WTC11 (cell line): ENCODE data around the gene CAPN14. TPM values are rescaled to one million over a fixed set of nuclear protein-coding genes. Genes with fewer than 3 reads are reported as not detected.

Experiments used
- ATAC-seq: fragments of 200-7000 bp; cut with Tn5 transposase; 2 replicates; pipeline ENCODE4 v1.10.0; 2021; ENCODE audit warnings: mild to moderate bottlenecking, moderate library complexity
- CTCF ChIA-PET: fragments of 300-600 bp; sonication (Branson Sonifier 250); formaldehyde crosslinking; loops from one replicate; lab custom pipeline; 2021; ENCODE audit warnings: antibody characterized with exemption; lab: Charles Lee
- POLR2A ChIA-PET: fragments of 350-600 bp; sonication (Branson Sonifier 250); formaldehyde crosslinking; loops from one replicate; lab custom pipeline; 2021; ENCODE audit warnings: antibody characterized with exemption; lab: Charles Lee
- DNase-seq: peaks from one replicate; pipeline ENCODE4 v3.0.0; 2021; ENCODE audit warnings: low spot score
- H3K27ac Mint-ChIP-seq: 2 replicates; pipeline ENCODE4 v1.8.0; 2021; ENCODE audit warnings: mixed read lengths
- H3K27me3 Mint-ChIP-seq: 2 replicates; pipeline ENCODE4 v1.8.0; 2021; ENCODE audit warnings: low read depth, mild to moderate bottlenecking, moderate library complexity, mixed read lengths
- H3K36me3 Mint-ChIP-seq: 2 replicates; pipeline ENCODE4 v1.8.0; 2021; ENCODE audit warnings: mixed read lengths
- H3K4me1 Mint-ChIP-seq: 2 replicates; pipeline ENCODE4 v1.8.0; 2022; ENCODE audit warnings: mixed read lengths
- H3K4me3 Mint-ChIP-seq: 2 replicates; pipeline ENCODE4 v1.8.0; 2021; ENCODE audit warnings: mild to moderate bottlenecking, moderate library complexity, mixed read lengths
- H3K9me3 Mint-ChIP-seq: 2 replicates; pipeline ENCODE4 v1.8.0; 2021; ENCODE audit warnings: mixed read lengths
- AFF4 ChIP-seq: sonication (generic); formaldehyde crosslinking; IDR thresholded peaks from 2 replicates; pipeline ENCODE4 v1.8.1; 2023; ENCODE audit warnings: mild to moderate bottlenecking, missing genetic modification reagents, borderline replicate concordance
- ATF3 ChIP-seq: sonication (generic); formaldehyde crosslinking; conservative IDR thresholded peaks from 2 replicates; pipeline ENCODE4 v1.8.1; 2022; ENCODE audit warnings: mild to moderate bottlenecking, missing genetic modification reagents
- ATF6 ChIP-seq: sonication (generic); formaldehyde crosslinking; IDR thresholded peaks from 2 replicates; pipeline ENCODE4 v1.8.1; 2023; ENCODE audit warnings: mild to moderate bottlenecking, missing genetic modification reagents
- E2F5 ChIP-seq: sonication (generic); formaldehyde crosslinking; IDR thresholded peaks from 2 replicates; pipeline ENCODE4 v1.8.1; 2022; ENCODE audit warnings: mild to moderate bottlenecking, moderate library complexity, missing genetic modification reagents
- HMGXB4 ChIP-seq: sonication (generic); formaldehyde crosslinking; IDR thresholded peaks from 2 replicates; pipeline ENCODE4 v1.8.1; 2023; ENCODE audit warnings: mild to moderate bottlenecking, moderate library complexity, missing genetic modification reagents
- IRF1 ChIP-seq: sonication (generic); formaldehyde crosslinking; IDR thresholded peaks from 2 replicates; pipeline ENCODE4 v1.8.0; 2023; ENCODE audit warnings: missing genetic modification reagents
- MLX ChIP-seq: sonication (generic); formaldehyde crosslinking; IDR thresholded peaks from 2 replicates; pipeline ENCODE4 v1.8.1; 2023; ENCODE audit warnings: mild to moderate bottlenecking, missing genetic modification reagents, moderate library complexity
- MYBL2 ChIP-seq: sonication (generic); formaldehyde crosslinking; IDR thresholded peaks from 2 replicates; pipeline ENCODE4 v1.8.1; 2023; ENCODE audit warnings: mild to moderate bottlenecking, moderate library complexity, missing genetic modification reagents
- NR2C2 ChIP-seq: sonication (generic); formaldehyde crosslinking; IDR thresholded peaks from 2 replicates; pipeline ENCODE4 v1.8.0; 2022; ENCODE audit warnings: mild to moderate bottlenecking, missing genetic modification reagents
- OVOL2 ChIP-seq: fragments of 250-450 bp; sonication (Bioruptor Pico); IDR thresholded peaks from 2 replicates; pipeline ENCODE4 v1.9.0; 2021; ENCODE audit warnings: mild to moderate bottlenecking, borderline replicate concordance
- ZNF121 ChIP-seq: sonication (generic); formaldehyde crosslinking; IDR thresholded peaks from 2 replicates; pipeline ENCODE4 v1.8.0; 2023; ENCODE audit warnings: missing genetic modification reagents
- ZNF423 ChIP-seq: fragments of 250-450 bp; sonication (Bioruptor Pico); IDR thresholded peaks from 2 replicates; pipeline ENCODE4 v2.1.2; 2022; ENCODE audit warnings: mild to moderate bottlenecking, moderate library complexity
- total RNA-seq: library from RNA; stranded (reverse); gene quantifications from 3 replicates; pipeline ENCODE4 v1.2.3, GENCODE V29; 2021
- TF ChIP-seq, protein P1 (sequence below): fragments of 250-450 bp; sonication (Bioruptor Pico); IDR thresholded peaks from 2 replicates; pipeline ENCODE4 v1.8.0; 2021; ENCODE audit warnings: mild to moderate bottlenecking
- TF ChIP-seq, protein P2 (sequence below): sonication (generic); formaldehyde crosslinking; IDR thresholded peaks from 2 replicates; pipeline ENCODE4 v1.8.1; 2022; ENCODE audit warnings: low read depth, missing genetic modification reagents, borderline replicate concordance
- TF ChIP-seq, protein P3 (sequence below): sonication (generic); formaldehyde crosslinking; IDR thresholded peaks from 2 replicates; pipeline ENCODE4 v1.8.0; 2022; ENCODE audit warnings: mild to moderate bottlenecking, missing genetic modification reagents
- TF ChIP-seq, protein P4 (sequence below): fragments of 250-450 bp; sonication (Bioruptor Pico); IDR thresholded peaks from 2 replicates; pipeline ENCODE4 v1.9.0; 2021; ENCODE audit warnings: moderate library complexity, mild to moderate bottlenecking, inconsistent platforms, borderline replicate concordance
- TF ChIP-seq, protein P5 (sequence below): sonication (generic); formaldehyde crosslinking; IDR thresholded peaks from 2 replicates; pipeline ENCODE4 v1.8.0; 2022; ENCODE audit warnings: mild to moderate bottlenecking, missing genetic modification reagents

The CAPN14 gene
- total RNA-seq, 1 experiment from 2014 or later: 0.11 TPM

- Mint-ChIP-seq H3K4me1 (peaks cover 6% of the 10 kb centered on the region), H3K4me3 (no peak overlapping the region), H3K9me3 (no peaks in the 10 kb centered on the region), H3K27me3 (no peaks in the 10 kb centered on the region), H3K36me3 (no peaks in the 10 kb centered on the region), H3K27ac (no peak overlapping the region)
- ChIA-PET CTCF (no interaction called here), POLR2A (no interaction called here)
- no peak for DNase-seq
- no peak for ATAC-seq
- TF ChIP-seq MYBL2 (no peak), ATF6 (CRISPR knock-in tag) (no peak), E2F5 (CRISPR knock-in tag) (no peak), ZNF121 (CRISPR knock-in tag) (no peak), NR2C2 (CRISPR knock-in tag) (no peak), MLX (CRISPR knock-in tag) (no peak)
- TF ChIP-seq, protein P1, sequence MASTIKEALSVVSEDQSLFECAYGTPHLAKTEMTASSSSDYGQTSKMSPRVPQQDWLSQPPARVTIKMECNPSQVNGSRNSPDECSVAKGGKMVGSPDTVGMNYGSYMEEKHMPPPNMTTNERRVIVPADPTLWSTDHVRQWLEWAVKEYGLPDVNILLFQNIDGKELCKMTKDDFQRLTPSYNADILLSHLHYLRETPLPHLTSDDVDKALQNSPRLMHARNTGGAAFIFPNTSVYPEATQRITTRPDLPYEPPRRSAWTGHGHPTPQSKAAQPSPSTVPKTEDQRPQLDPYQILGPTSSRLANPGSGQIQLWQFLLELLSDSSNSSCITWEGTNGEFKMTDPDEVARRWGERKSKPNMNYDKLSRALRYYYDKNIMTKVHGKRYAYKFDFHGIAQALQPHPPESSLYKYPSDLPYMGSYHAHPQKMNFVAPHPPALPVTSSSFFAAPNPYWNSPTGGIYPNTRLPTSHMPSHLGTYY: no peak
These were observed 6.4 kb upstream of the CAPN14 start for GRCh38 chr2:31223749-31224148.

DNA sequence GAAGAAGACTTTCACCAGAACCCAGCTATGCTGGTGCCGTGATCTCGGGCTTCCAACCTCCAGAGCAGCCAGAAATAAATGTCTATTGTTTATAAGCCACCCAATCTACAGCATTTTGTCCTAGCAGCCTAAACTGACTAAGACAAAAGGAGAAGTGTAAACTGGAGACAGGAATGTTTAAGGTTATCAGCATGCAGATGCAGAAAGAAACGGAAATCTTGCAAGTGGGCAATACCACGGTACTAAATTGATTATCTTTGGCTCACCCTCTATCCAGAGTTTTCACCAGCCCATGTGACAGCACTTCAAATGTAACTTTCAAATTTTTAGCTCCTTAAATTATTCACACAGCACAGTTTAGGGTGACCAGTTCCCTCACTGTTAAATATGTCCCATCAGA lies 5.7 kb upstream of the CAPN14 start:
- Mint-ChIP-seq H3K9me3 (no peaks in the 10 kb centered on the region), H3K4me1 (peaks cover 6% of the 10 kb centered on the region), H3K27ac (no peak overlapping the region), H3K36me3 (no peaks in the 10 kb centered on the region), H3K27me3 (no peaks in the 10 kb centered on the region), H3K4me3 (no peak overlapping the region)
- ChIA-PET POLR2A (no interaction called here), CTCF (no interaction called here)
- ATAC-seq (no peak), DNase-seq (no peak)
- TF ChIP-seq OVOL2 (no peak), ATF3 (CRISPR knock-in tag) (no peak), AFF4 (CRISPR knock-in tag) (no peak), HMGXB4 (CRISPR knock-in tag) (no peak), ZNF423 (CRISPR knock-in tag) (no peak), IRF1 (CRISPR knock-in tag) (no peak)
- TF ChIP-seq, protein P2, sequence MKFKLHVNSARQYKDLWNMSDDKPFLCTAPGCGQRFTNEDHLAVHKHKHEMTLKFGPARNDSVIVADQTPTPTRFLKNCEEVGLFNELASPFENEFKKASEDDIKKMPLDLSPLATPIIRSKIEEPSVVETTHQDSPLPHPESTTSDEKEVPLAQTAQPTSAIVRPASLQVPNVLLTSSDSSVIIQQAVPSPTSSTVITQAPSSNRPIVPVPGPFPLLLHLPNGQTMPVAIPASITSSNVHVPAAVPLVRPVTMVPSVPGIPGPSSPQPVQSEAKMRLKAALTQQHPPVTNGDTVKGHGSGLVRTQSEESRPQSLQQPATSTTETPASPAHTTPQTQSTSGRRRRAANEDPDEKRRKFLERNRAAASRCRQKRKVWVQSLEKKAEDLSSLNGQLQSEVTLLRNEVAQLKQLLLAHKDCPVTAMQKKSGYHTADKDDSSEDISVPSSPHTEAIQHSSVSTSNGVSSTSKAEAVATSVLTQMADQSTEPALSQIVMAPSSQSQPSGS: no peak
- TF ChIP-seq, protein P3, sequence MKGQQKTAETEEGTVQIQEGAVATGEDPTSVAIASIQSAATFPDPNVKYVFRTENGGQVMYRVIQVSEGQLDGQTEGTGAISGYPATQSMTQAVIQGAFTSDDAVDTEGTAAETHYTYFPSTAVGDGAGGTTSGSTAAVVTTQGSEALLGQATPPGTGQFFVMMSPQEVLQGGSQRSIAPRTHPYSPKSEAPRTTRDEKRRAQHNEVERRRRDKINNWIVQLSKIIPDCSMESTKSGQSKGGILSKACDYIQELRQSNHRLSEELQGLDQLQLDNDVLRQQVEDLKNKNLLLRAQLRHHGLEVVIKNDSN (CRISPR knock-in tag): no peak
- TF ChIP-seq, protein P4, sequence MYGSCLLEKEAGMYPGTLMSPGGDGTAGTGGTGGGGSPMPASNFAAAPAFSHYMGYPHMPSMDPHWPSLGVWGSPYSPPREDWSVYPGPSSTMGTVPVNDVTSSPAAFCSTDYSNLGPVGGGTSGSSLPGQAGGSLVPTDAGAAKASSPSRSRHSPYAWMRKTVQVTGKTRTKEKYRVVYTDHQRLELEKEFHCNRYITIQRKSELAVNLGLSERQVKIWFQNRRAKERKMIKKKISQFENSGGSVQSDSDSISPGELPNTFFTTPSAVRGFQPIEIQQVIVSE: no peak
- TF ChIP-seq, protein P5, sequence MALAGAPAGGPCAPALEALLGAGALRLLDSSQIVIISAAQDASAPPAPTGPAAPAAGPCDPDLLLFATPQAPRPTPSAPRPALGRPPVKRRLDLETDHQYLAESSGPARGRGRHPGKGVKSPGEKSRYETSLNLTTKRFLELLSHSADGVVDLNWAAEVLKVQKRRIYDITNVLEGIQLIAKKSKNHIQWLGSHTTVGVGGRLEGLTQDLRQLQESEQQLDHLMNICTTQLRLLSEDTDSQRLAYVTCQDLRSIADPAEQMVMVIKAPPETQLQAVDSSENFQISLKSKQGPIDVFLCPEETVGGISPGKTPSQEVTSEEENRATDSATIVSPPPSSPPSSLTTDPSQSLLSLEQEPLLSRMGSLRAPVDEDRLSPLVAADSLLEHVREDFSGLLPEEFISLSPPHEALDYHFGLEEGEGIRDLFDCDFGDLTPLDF (CRISPR knock-in tag): no peak
